Coronary artery (tissue), 2 donors: ENCODE data around the gene GPR108.
"Not testable (repeated sequence)": the region's sequence is repeated elsewhere in the genome, so short reads cannot be mapped to it uniquely, and the experiment has no call there.

Experiments used
- DNase-seq: peaks from one replicate; pipeline ENCODE4 v3.0.0-alpha.2; 2017; ENCODE audit warnings: low spot score
- H3K27ac ChIP-seq, 2 donors: fragments of 200-600 bp; sonication (generic); one replicate each; pipeline ENCODE4 v1.5.1; 2016 to 2019
- H3K4me3 ChIP-seq: fragments of 200-600 bp; sonication (generic); 2 replicates; pipeline ENCODE4 v1.5.1; 2016; ENCODE audit warnings: mild to moderate bottlenecking, moderate library complexity
- CTCF ChIP-seq: fragments of 200-600 bp; sonication (generic); IDR thresholded peaks from one replicate; pipeline ENCODE4 v1.5.1; 2019; ENCODE audit warnings: antibody characterized with exemption

GPR108 gene

DNA sequence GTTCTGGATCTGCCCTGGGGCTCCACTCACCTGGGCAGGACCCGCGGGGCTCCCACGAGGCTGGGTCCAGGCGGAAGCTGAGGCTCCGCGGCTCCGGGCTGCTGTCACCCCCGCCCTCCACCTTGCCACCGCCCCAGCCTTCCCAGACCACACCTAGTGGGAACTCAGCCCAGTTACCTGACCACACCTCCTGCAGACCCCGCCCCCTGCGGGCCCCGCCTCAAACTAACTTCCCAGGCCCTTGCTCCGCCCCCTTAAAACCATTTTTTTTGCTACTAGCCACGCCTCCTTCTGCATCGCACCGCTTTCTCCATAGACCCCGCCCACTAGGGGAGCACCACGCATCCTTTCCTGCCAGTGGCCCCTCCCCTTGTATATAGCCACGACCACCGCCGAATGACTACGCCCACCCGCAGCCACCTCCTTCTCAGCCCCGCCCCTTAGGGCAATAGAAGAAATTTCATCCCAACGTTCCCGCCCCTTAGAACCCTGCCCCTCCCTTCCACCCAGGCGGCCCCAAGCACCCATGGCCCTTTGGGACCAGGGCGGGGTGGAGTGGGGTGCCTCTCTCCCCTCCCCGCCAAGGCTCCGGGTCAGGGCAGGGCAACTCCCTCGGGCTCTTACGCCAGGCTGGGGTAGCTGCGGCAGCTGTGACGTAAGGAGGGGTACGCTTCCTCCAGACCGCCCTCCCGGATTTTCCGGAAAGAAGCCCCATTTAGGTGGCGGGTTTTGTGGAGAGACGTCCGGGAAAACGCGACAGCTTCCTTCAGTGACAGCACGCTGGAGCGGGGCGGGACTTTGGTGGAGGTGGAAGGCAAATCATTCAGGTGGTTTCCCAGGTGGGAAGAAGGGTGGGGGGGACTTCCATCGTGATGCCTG, 30.2 kb upstream of the GPR108 start, which contains the start of gene SH2D3A:
TSS of gene SH2D3A (minus strand) at position 79 of the 879 bp plus-strand sequence. CDS start 3,687 bp downstream, outside the sequence.
- no peak for TF ChIP-seq CTCF
- H3K4me3 ChIP-seq = peak within 1 kb of the TSS; percentile 65
- no peak for DNase-seq
- no peak within 1 kb of the TSS for H3K27ac ChIP-seq

DNA sequence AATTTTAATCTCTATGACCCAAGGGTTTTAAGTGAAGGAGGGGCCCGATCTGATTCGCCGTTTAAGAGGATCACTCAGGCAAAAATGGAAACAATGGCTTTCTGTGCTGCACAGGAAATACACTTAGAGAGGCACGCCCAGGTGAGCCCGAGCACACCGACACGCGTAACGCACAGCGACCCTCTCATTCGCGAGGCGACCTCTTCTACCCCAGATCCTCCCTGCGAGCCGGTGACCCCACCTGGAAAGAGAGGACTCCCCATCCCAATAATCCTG, 29.6 kb upstream of the GPR108 start:
- no peak for TF ChIP-seq CTCF
- Histone ChIP-seq H3K27ac (no peak overlapping the region), H3K4me3 (peak overlapping the region; percentile 65)
- no peak for DNase-seq

- DNase-seq = no peak
- Histone ChIP-seq H3K27ac (no peak overlapping the region), H3K4me3 (peak overlapping the region; percentile 65)
- no peak for TF ChIP-seq CTCF
Measured at GRCh38 chr19:6766357-6767080, 29.1 kb upstream of the GPR108 start.

DNA sequence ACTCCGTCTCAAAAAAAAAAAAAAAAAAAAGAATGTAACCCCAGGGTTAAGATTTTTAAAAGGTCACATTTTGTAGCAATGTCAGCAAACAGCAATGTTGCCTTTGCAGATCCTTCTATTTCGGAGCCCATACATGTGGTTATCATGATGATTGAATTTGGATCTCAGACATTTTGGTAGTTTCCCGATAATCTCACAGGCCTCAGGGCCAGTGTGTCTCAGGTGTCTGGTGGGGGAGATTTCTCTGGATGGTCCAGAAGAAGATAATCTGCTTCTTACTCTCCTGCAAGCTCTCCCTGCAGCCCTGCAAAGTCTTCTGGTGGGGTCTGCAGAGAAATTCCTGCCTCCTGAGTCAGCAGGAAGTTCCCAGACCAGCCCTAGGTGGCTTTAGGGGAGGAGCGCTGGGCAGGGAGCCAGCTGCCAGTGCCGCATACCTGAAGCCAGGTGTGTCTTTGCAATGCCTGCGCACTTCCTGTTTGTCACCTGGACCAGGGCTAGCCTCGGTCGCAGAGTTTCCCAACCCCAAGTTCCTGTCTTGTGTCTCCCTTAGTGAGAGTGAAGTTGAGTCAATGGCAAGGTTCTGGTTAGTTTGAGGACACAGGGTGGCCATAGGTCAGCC, 28.5 kb upstream of the GPR108 start:
- DNase-seq = no peak
- no peak for TF ChIP-seq CTCF
- no peak overlapping the region for H3K4me3 ChIP-seq
- no peak overlapping the region for H3K27ac ChIP-seq

DNA sequence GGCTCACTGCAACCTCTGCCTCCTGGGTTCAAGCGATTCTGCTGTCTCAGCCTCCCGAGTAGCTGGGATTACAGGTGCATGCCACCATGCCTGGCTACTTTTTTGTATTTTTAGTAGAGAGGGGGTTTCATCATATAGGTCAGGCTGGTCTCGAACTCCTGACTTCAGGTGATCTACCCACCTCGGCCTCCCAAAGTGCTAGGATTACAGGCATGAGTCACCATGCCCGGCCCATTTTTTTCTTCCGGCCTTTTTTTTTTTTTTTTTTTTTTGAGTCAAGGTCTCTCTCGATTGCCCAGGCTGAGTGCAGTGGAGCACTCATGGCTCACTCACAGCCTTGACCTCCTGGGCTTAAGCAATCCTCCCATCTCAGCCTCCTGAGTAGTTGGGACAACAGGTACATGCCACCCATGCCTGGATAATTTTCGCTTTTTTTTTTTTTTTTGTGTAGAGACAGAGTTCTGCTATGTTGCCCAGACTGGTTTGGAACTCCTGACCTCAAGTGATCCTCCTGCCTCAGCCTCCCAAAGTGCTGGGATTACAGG, 24.9 kb upstream of the GPR108 start:
- H3K27ac ChIP-seq, DNase-seq, H3K4me3 ChIP-seq: not testable (repeated sequence)

- TF ChIP-seq CTCF = no peak
- Histone ChIP-seq H3K27ac (no peak overlapping the region), H3K4me3 (no peak overlapping the region)
- DNase-seq = no peak
Measured at GRCh38 chr19:6761053-6761676, 23.8 kb upstream of the GPR108 start.

- DNase-seq = no peak
Measured at GRCh38 chr19:6760606-6761005, 23.2 kb upstream of the GPR108 start.

More at GRCh38 chr19:6760606-6761005, 23.2 kb upstream of the GPR108 start:
- Histone ChIP-seq H3K4me3 (no peak overlapping the region), H3K27ac (no peak overlapping the region)
- no peak for TF ChIP-seq CTCF
